Nephron progenitor cell (in vitro differentiated cells): Measurements from ENCODE around the gene METTL21C.

Source experiments
- DNase-seq: peaks from one replicate; pipeline ENCODE4 v3.0.0; 2021
- H3K27ac Mint-ChIP-seq: 2 replicates; pipeline ENCODE4 v1.8.0; 2021; ENCODE audit warnings: mild to moderate bottlenecking, moderate library complexity, mixed read lengths
- H3K27me3 Mint-ChIP-seq: 2 replicates; pipeline ENCODE4 v1.8.0; 2021; ENCODE audit warnings: mild to moderate bottlenecking, low read depth, mixed read lengths; ENCODE audit not compliant: poor library complexity
- H3K36me3 Mint-ChIP-seq: 2 replicates; pipeline ENCODE4 v1.8.0; 2021; ENCODE audit warnings: low read depth, mixed read lengths
- H3K4me1 Mint-ChIP-seq: 2 replicates; pipeline ENCODE4 v1.8.0; 2021; ENCODE audit warnings: mixed read lengths
- H3K4me3 Mint-ChIP-seq: 2 replicates; pipeline ENCODE4 v1.8.0; 2021; ENCODE audit warnings: mild to moderate bottlenecking, moderate library complexity, mixed read lengths
- H3K9me3 Mint-ChIP-seq: 2 replicates; pipeline ENCODE4 v1.8.0; 2021; ENCODE audit warnings: mild to moderate bottlenecking, moderate library complexity, mixed read lengths
- CTCF ChIP-seq: fragments of 200-600 bp; sonication (generic); IDR thresholded peaks from 2 replicates; pipeline ENCODE4 v1.5.0; 2021; ENCODE audit warnings: antibody characterized with exemption

Gene METTL21C

GRCh38 chr13:102708211-102708610 lies 13.4 kb upstream of the METTL21C start:
- Mint-ChIP-seq H3K27ac (no peak overlapping the region), H3K27me3 (peaks cover 14% of the 10 kb centered on the region), H3K9me3 (peaks cover 22% of the 10 kb centered on the region), H3K4me3 (no peak overlapping the region), H3K4me1 (peaks cover 31% of the 10 kb centered on the region), H3K36me3 (no peaks in the 10 kb centered on the region)
- TF ChIP-seq CTCF: no peak
- DNase-seq: no peak

GRCh38 chr13:102707467-102707866 lies 12.6 kb upstream of the METTL21C start:
- Mint-ChIP-seq H3K36me3 (no peaks in the 10 kb centered on the region), H3K27ac (no peak overlapping the region), H3K4me1 (peaks cover 35% of the 10 kb centered on the region), H3K9me3 (peaks cover 22% of the 10 kb centered on the region), H3K27me3 (peaks cover 14% of the 10 kb centered on the region), H3K4me3 (no peak overlapping the region)
- DNase-seq: no peak
- TF ChIP-seq CTCF: no peak

- TF ChIP-seq CTCF: no peak
- Mint-ChIP-seq H3K9me3 (peaks cover 11% of the 10 kb centered on the region), H3K4me3 (no peak overlapping the region), H3K4me1 (peaks cover 53% of the 10 kb centered on the region), H3K27me3 (peaks cover 10% of the 10 kb centered on the region), H3K27ac (no peak overlapping the region), H3K36me3 (no peaks in the 10 kb centered on the region)
- DNase-seq: no peak
These were observed 9.6 kb upstream of the METTL21C start for GRCh38 chr13:102704238-102705058.

- DNase-seq: no peak
- Mint-ChIP-seq H3K4me3 (no peak overlapping the region), H3K36me3 (peaks cover 4% of the 10 kb centered on the region), H3K4me1 (peaks cover 53% of the 10 kb centered on the region), H3K27me3 (peaks cover 5% of the 10 kb centered on the region), H3K9me3 (peaks cover 11% of the 10 kb centered on the region), H3K27ac (peak overlapping the region; percentile 1)
- TF ChIP-seq CTCF: no peak
These were observed 8.8 kb upstream of the METTL21C start for GRCh38 chr13:102703726-102704035.

- Mint-ChIP-seq H3K4me1 (peaks cover 53% of the 10 kb centered on the region), H3K36me3 (peaks cover 4% of the 10 kb centered on the region), H3K4me3 (no peak overlapping the region)
These were observed 8.3 kb upstream of the METTL21C start for GRCh38 chr13:102702965-102703725.

More at GRCh38 chr13:102702965-102703725, 8.3 kb upstream of the METTL21C start:
- peaks cover 14% of the 10 kb centered on the region for H3K9me3 Mint-ChIP-seq
- TF ChIP-seq CTCF: no peak
- H3K27me3 Mint-ChIP-seq: peaks cover 4% of the 10 kb centered on the region
- no peak for DNase-seq
- H3K27ac Mint-ChIP-seq: peak overlapping the region; percentile 75
